GM18907 (cell line): ENCODE measurements around the gene NDUFS6.
"Not testable (repeated sequence)": the region's sequence is repeated elsewhere in the genome, so short reads cannot be mapped to it uniquely, and the experiment has no call there.

ENCODE experiments used
- ATAC-seq: cut with Tn5 transposase; IDR thresholded peaks from one replicate; pipeline ENCODE4 v1.9.1; 2021; ENCODE audit warnings: mild to moderate bottlenecking, moderate library complexity; ENCODE audit not compliant: unreplicated experiment

The NDUFS6 gene

DNA sequence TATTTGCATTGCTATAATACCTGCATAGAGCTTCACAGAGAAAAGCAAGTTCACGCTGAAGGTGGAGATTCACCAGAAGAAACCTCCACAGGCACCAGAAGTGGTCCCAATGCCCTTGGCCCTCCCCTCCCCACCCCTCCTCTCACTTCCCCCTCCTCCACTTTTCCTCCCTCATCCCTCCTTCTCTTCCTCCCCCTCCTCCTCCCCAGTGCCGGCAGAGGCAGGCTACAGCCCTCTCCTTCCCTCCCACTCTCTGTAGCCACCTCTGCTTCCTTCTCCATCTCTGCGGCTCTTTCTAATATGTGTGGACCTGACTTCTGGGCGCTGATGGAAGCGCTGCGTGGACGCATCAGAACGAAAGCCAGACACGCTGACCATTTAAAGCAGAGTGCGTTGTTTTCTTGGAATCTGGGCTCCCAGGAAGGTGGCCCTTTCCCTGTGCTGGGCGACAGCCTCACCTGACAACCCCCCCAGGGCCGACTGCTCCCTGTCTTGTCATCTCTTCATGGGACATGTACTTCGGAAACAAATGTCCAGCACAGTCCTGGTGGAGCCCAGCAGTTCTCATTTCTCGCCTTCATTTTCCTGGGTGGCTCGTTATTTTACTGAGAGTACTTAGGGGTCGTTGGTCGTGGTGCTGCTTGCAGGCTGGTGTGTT, 29.5 kb downstream of the NDUFS6 start:
- ATAC-seq = no peak

DNA sequence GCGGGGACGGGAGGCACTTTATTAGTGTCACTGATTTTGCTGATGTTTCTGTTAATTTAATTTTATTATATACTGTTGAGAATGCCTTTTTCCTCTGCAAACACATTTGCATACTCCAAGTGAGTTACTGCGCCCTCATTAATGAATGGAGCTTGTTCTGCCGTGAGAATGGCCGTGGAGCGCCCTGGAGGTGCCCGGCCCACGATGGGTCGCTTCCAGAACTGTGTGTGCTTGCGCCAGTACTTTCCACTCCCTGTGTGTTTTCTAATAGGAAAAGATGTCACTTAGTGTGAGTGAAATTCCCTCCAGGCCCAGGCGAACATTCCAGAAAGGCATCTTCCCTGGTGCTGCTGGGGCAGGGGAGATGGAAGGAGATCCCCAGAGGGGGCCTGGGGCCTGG, 30.1 kb downstream of the NDUFS6 start:
- ATAC-seq = no peak

DNA sequence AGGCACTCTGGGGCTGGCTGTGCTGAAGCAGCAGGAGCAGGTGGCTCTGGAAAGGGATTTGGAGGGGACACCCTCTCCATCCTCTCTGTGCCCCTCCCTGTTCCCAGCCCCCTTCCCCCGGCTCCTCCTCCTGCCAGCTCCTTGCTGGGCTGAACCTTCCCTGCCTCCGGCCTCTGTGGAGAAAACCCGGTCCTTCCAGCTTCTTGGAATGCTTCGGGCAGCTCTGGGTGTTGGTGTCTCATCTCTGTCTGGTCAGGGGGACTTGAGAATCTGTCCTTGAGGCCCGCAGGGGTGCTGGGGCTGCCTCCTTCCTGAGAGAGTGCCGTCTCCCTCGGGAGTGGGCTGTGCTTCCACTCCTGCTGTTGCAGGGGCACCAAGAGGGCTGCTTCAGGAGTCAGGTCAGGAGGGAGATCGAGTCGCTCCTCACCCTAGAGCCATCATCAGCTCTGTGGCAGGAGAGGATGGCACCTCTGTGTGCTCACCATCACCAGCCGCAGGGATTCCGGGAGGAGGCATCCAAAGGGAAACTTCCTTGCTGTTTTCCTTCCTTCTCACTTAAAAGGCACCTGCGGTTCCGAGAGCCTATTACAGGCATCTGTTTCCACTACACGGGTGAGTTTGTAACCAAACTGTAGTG, 30.6 kb downstream of the NDUFS6 start:
- ATAC-seq = no peak

DNA sequence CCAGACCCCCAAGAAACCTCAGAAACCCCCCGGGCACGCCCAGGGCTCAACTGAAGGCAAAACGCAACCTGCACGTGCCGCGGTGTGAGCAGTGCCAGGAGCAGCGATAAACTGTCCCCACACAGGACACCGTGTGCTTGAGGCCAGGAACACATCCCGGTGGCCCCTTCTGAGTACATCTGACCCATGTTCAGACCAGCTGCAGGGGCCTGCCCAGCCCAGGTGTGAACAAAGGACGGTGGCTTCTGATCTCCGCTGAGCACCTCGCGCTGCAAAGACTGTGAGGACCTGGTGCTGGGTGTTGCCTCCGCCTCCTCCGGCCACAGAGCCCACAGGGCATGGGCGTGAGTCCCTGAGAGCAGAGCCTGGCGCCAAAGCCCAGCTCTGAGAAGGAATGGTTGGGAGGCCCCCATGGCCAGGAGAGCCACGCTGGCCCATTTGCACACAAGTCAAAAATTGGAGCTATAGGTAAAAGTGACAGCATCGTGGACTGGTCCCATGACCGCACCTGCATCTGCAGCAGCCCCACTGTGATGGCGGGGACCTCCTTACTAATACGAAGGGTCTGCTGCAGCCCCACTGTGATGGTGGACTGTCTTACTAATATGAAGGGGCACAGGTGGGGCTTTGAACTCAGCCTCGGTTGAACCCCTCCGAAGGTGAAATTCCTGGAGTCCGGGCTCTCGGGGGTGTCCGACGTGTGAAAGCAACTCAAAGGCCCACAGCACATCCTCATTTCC, 31.5 kb downstream of the NDUFS6 start:
- ATAC-seq = no peak

DNA sequence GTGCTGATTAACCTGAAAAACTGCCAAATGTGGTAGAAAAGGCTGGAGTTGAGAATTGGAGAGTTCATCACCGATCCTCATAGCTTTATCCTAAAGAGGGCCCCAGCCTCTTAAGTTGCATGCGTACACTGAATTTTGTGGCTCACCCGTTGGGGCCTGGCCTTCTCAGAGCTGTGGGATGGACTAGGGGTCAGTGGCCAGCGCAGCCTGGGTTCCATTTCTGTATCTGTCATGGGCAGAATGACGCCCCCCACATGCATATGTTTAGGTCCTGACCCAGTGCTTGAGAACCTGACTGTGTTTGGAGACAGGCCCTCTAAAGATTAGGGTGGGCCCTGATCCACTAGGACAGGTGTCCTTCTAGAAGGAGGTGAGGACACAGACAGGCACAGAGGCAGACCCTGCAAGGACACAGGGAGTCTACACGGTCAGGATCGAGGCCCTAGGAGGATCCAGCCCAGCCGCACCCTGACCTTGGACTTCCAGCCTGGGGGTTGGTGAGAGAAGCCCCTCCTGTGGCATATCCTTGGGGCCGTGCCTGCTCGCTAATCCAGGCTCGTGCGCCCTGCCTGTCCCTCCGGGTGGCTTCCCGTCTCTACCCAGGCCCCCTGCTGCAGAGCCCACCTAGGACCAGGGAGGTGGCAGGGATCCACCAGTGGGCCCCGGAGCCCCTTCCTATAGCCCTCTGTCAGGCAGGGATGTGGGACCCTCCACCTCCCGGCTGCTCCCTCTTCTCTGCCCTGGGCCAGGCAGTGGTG, 32.2 kb downstream of the NDUFS6 start:
- no peak for ATAC-seq

DNA sequence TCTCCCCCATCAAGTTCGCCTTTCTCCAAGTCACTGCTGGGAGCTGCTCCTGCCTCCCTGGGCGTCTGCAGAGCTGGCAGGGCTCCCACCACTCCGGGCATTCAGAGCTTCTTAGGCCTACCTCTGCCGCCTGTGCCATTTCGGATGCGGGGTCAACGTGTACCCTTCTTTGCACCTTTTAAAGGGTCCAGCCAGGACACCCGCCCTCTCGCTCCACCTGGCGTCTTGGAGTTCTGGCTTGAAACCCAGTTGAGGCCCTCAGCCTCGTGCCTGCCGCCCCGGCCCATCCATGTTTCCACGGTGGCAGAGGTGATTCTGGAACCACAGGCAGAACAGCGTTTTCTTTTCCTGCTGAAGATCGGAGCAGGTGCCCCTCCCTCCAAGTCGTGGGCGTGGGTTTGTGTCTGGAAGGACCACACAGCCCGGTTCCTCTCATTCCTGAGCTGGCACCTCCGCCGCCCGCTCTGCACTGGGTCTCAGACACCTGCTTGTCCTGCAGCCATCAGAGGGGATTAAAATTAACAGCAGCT, 32.9 kb downstream of the NDUFS6 start:
- ATAC-seq = no peak

DNA sequence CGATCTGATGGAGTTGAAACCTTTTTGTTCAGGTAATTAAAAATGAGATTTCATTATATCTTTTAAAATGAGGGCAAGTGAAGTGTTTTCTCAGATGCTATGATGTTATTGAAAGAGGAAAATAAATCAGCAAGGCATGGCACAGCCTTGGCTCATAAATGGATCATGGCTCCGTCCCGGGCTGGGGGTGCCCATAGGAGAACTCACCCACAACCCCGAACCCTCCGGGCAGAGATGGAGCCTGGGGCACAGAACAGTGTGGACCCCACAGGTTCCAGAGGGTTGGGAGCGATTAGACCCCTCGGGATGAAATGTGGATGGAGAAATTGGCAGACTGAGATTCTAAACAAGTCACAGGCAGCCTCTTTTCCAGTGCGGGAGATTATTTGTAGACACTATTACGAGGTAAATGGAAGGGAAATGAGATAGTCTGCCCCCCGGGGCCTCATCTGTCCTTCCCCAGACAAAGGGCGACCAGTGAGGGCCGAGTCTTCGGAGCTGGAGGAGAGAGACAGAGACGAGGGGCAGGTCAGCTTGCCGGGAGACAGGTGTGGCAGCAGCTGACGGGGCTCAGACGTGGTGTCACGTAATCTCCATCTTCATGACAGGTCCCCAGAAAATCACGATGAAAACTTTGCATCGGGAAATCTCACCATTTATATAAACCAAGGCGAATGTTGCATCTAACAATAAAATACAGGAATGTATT, 33.7 kb downstream of the NDUFS6 start:
- no peak for ATAC-seq

DNA sequence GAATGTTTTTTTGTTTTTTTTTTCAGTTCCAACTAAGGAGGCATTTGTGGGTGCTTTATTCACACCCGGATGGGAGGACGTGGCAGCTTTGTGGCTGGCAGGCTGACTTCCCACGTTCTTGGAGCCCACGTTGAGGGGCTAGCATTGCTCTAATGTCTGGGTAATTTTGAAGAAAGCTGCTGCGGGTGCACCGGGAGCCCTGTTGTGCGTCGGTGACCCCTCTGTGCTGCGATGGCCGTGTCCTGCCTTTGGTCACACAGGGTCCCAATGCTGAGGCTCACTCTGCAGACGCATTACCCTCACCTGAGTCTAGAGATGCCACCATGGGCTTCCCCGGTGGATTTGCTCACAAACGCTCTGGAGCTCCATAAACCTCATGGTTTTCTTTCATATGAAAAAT, 34.2 kb downstream of the NDUFS6 start:
- ATAC-seq = no peak

DNA sequence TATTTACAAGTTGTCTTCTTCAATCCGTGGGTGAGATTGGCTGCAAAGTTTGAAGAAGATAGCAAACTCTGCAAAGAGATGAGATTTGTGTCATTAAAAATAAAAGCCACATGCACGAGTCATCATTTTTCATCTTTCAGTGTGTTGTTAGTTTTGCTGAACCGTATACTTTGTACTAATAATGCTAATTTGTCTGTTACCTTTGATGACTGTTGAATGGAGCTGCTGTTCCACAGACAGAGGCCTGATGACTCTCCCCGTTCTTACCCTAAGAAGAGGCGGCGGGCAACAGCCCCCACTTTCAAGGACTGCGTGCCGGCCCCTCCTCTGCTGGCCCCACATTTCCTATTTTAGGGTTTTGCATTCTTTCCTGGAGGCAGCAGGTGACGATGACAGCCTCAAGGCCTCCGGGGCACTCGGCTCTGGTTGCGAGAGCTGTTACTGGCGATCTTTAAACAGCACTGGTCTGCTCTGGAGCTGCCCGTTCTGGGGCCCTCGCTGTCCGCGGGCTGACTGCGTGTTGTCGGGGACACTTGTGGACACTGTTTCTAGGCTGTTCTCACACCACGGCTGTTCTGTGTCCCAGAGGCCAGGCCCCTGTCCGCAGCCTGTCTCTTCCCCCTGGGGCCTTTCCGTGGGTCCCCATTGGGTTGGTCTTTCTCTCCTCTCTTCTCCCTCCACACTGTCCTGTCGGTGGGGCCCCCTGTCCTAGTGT, 35.1 kb downstream of the NDUFS6 start:
- ATAC-seq = no peak

DNA sequence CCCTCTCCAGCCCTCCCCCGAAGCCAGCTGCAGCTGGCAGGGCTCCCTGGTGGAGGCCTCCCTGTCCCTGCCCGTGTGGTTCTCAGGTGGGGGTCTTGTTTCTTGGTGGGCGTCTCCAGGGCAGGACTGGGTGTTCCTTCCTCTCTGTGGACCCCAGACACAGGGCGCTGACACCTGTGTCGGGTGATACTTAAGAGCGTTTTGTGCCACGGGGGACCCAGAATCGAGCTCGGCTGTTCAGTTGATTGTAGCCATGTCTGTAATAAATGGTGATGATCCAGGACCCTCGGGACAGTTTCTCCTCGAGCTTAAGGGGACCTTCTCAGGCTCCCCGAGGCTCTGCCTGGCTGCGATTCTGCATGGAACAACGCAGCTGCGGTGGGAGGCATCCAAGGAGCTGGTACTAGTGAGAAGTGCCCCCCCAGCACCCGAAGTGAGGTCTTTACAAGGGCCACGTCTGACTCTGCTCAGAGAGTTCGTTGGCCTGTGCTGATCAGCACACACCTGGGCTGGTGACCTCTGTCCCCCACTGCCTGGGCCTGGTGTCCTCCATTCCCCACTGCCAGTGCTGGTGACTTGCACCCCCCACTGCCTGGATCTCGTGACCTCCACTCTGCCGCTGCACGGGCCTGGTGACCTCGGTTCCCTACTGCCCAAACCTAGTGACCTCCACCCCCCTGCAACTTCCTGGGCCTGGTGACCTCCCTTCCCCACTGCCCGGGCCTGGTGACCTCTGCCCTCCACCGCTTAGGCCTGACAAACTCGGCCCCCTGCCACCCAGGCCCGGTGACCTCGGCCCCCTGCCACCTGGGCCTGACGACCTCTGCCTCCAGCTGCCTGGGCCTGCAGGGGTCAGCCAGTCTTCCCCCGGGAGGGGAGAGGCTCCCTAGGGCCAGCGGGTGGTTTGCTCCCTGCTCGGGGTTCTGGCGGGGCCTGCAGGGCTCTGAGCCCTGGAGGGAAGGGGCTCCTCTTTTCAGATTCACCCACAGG, 36.0 kb downstream of the NDUFS6 start:
- ATAC-seq = no peak

DNA sequence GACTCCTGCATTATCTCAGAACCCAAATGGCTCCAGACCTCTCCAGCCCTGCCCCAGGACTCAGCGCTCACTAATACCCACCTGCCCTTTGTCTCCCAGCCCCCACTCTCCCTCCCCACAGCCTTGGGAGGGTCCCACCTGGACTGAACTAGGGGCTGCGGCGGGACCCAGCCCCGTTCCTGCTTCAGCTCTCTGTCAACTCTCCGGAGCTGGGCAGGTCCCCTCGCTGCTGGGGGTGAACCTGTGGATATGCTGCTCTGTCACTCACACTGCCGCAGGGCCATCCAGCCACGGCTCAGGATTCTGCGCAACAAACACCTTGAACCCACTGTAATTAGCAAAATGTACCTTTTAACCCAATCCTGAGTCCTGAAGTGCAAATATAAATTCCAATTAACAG, 36.8 kb downstream of the NDUFS6 start:
- ATAC-seq = no peak

DNA sequence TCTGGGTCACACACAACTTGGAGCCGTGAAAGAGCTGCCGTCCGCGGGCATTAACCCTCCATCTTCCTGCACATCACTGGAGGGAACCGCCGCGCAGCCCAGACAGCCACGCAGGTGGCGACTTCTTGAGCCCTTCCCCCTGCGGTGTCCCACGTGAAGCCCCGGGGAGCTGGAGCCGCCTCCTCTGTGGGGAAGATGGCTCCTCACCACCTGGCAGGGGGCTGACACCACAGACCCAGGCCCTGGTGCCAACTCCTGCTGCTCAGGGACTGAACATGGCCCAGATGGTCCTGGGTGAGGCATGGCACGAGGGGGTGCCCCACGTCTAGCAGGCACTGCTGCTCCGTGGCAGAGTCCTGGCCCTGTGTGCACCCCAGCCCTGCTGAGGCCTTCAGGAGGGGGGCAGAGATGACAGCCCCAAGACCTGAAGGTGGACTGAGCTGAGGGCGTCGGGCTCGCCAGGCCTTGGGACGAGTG, 38.9 kb downstream of the NDUFS6 start:
- ATAC-seq = no peak

DNA sequence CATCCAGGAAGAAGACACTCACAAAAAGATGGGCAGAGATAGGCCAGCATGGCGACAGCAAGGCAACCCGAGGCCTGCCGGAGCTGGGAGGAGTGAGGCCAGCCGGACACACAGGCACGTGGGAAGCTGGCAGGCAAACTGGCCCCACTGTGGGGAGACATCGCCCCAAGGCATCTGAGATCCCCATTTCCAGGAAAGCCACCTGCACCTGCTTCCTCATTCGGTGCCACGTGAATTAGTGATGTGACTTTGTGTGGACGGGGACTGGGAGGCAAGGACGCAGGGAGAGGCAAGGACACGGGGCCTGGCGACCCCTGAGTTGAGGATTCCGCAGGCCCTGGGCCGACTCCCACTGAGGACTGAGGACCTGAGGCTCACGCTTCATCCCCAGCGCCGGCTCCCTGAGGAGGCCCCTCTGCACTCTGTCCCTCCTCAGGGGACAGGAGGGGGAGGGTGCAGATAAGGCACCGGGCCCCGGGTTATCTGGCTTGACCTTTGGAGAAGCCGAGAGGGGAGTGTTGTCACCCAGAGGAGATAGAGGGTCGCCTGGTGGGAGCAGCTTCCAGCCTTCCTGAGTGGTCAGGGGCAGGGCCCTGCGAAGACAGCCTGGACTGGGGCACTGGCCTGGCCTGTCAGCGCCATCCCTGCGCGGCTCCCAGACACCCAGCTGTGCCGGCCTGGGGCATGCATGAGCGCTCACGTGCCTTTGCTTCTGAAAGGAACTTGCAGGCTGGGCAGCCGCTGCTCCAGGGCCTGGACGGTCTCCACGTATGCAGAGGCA, 39.7 kb downstream of the NDUFS6 start:
- no peak for ATAC-seq

DNA sequence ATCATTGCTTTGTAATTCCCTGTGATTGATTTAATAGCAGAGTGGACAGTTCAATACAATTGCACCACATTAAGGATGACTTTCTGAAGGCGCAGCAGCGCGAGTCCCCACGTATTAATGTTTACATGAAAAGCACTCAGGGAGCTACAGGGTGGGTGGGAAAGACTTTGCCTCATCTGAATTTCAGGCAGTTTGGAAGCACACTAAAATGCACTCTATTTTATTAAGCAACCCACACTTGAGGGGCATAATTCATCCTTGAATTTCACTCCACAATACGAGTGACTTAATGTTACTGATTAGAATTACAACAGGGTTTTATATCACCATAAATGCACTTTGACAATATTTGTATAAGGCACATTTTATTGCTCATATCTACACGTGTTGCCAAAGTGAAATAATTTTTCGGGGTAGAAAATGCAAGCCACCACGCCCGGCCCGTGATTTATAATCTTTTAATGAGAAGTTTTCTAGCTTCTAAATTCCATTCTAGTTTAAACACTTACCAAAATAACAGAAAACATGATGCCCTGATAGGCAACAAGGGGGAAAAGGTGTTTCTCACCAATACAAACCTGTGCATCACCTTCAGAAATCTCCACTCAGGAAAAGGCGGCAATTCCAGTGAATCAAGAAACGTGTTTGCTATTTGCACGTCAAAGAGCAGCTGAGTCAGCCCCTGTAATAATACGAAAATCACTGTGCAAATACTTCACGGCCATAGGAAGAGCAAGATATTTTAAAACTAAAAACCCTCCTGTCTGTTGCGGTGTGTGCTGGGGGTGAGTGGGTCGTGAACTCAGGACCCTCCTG, 41.0 kb downstream of the NDUFS6 start:
- no peak for ATAC-seq

DNA sequence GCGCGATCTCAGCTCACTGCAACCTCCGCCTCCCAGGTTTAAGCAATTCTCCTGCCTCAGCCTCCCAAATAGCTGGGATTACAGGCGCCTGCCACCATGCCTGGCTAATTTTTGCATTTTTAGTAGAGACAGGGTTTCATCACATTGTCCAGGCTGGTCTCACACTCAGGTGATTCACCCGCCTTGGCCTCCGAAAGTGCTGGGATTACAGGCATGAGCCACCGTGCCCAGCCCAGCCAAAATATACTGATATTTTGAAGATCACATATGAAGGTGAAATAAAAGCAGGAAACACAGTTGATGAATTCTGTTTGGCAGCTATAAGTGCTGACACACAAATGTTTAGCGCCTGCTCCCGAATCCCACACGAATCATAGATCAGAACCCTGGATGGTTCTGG, 42.6 kb downstream of the NDUFS6 start:
- not testable (repeated sequence) for ATAC-seq

DNA sequence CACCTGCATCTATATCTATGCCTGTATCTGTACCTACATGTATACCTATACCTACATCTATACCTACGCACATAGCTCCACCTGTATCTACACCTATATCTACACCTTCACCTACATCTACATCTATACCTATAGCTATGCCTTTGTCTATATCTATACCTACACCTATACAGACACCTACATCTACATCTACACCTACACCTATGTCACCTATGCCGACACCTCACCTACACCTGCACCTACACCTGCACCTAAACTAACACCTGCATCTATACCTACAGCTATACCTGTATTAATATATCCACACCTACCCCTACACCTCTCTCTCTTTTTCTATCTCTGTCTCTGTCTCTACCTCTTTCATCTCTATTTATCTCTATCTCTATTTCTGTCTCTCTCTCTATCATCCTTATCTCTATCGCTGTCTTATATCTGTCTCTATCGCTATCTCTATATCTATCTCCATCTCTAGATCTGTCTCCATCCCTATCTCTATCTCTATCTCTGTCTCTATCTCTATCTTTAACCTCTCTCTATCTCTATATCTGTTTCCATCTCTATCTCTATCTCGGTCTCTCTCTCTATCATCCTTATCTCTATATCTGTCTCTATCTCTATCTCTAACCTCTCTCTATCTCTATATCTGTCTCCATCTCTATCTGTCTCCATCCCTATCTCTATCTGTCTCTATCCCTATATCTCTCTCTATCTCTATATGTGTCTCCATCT, 43.7 kb downstream of the NDUFS6 start:
- no peak for ATAC-seq
